Esophagus muscularis mucosa (tissue), 4 donors: ENCODE measurements around the gene NBPF4. TPM values are rescaled to one million over a fixed set of nuclear protein-coding genes. Genes with fewer than 3 reads are reported as not detected.

Experiments used
- DNase-seq: peaks from one replicate; pipeline ENCODE4 v3.0.0-alpha.2; 2017; ENCODE audit errors: extremely low spot score
- H3K27ac ChIP-seq, 4 donors: fragments of 200-600 bp; sonication (generic); replicated peaks in 1 of 4; 1 replicate in 3 of 4; 2 replicates in 1 of 4; pipeline ENCODE4 v1.5.1; 2016 to 2019; ENCODE audit warnings: mild to moderate bottlenecking in 1 of 4
- H3K27me3 ChIP-seq, 4 donors: fragments of 200-600 bp; sonication (generic); one replicate each; pipeline versions ENCODE4 v1.5.1 to v1.6.0; 2016 to 2019
- H3K36me3 ChIP-seq, 4 donors: fragments of 200-600 bp; sonication (generic); one replicate each; pipeline ENCODE4 v1.5.1; 2016 to 2019
- H3K4me1 ChIP-seq, 4 donors: fragments of 200-600 bp; sonication (generic); one replicate each; pipeline ENCODE4 v1.5.1; 2016 to 2019
- H3K4me3 ChIP-seq, 4 donors: fragments of 200-600 bp; sonication (generic); 1 replicate in 2 of 4; 2 replicates in 2 of 4; pipeline ENCODE4 v1.5.1; 2016 to 2019; ENCODE audit warnings: mild to moderate bottlenecking in 4 of 4, moderate library complexity in 1 of 4
- H3K9me3 ChIP-seq, 4 donors: fragments of 200-600 bp; sonication (generic); 1 replicate in 3 of 4; 2 replicates in 1 of 4; pipeline ENCODE4 v1.5.1; 2016 to 2019
- CTCF ChIP-seq, 3 experiments: fragments of 200-600 bp in 2 of 3; fragments of 450-650 bp in 1 of 3; sonication (generic) in 2 of 3; IDR thresholded peaks; one replicate each; pipeline ENCODE4 v1.5.1; 2017 to 2019; ENCODE audit warnings: antibody characterized with exemption in 3 of 3, mild to moderate bottlenecking in 2 of 3, moderate library complexity in 1 of 3
- EP300 ChIP-seq: sonication (generic); formaldehyde crosslinking; IDR thresholded peaks from one replicate; pipeline ENCODE4 v1.6.1; 2017; ENCODE audit warnings: antibody characterized with exemption
- POLR2A ChIP-seq: fragments of 450-650 bp; IDR thresholded peaks from one replicate; pipeline ENCODE4 v1.6.1; 2017; ENCODE audit warnings: antibody characterized with exemption, moderate library complexity, mild to moderate bottlenecking, low read depth
- POLR2AphosphoS5 ChIP-seq, 2 donors: sonication (generic); formaldehyde crosslinking; IDR thresholded peaks; one replicate each; pipeline ENCODE4 v1.6.1; 2017; ENCODE audit warnings: antibody characterized with exemption in 2 of 2
- WGBS: methylation state at CpG from one replicate; pipeline ENCODE4 v1.1.5; 2018; 5-methylcytosine and 5-hydroxymethylcytosine counted together
- intact Hi-C: fragments of 100-400 bp; cut with DNase I; formaldehyde crosslinking; loops from one replicate; pipeline ENCODE4 v1.15.1; 2023
- total RNA-seq, 4 donors: library from RNA; depleted of rRNA; stranded (reverse); fragments of >200 nt; gene quantifications; one replicate each; pipeline versions ENCODE4 v1.1.0 to v1.2.1, GENCODE V29; 2016

The NBPF4 gene
- total RNA-seq, 4 donors from 2014 or later, result not detected

- WGBS, result 2% methylated on average over 10 of the region's 10 CpGs
- Histone ChIP-seq H3K9me3 (no peaks in the 10 kb centered on the region), H3K4me3 (peak overlapping the region; percentile 70 to 95 (median 91)), H3K27me3 (no peaks in the 10 kb centered on the region), H3K36me3 (peaks cover 0 to 5% (median 2%) of the 10 kb centered on the region in 4 donors), H3K27ac (peak overlapping the region; percentile 86 to 91 (median 90)), H3K4me1 (peaks cover 18 to 36% (median 25%) of the 10 kb centered on the region in 4 donors)
- intact Hi-C loops, result no loop called here
- DNase-seq, result no peak
- TF ChIP-seq EP300 (no peak), CTCF (IDR thresholded peaks at IDR 0.05) (peak in 2 of 3 experiments; percentile 20 to 24)
These were observed 43.2 kb downstream of the NBPF4 start for GRCh38 chr1:108200687-108201051.

GRCh38 chr1:108199781-108200686, 43.8 kb downstream of the NBPF4 start, which contains the start of gene SLC25A24:
SLC25A24 (minus strand) TSS chr1:108200343; CDS start chr1:108200138, 205 bp downstream.
- H3K9me3 ChIP-seq, result no peaks in the 10 kb centered on the region
- intact Hi-C loops, result no loop called here
- 1% methylated on average over 16 of the region's 97 CpGs for WGBS
- TF ChIP-seq POLR2A, result no peak
- peak in 1 of 2 donors; percentile 52 for TF ChIP-seq POLR2AphosphoS5 (IDR thresholded peaks at IDR 0.05)
- peaks cover 18 to 36% (median 25%) of the 10 kb centered on the region in 4 donors for H3K4me1 ChIP-seq
- no peak for DNase-seq
- H3K27me3 ChIP-seq, result no peaks in the 10 kb centered on the region
- H3K36me3 ChIP-seq, result peaks cover 0 to 11% (median 4%) of the 10 kb centered on the region in 4 donors
- peak within 1 kb of the TSS; percentile 70 to 95 (median 91) for H3K4me3 ChIP-seq
- peak within 1 kb of the TSS; percentile 86 to 91 (median 90) for H3K27ac ChIP-seq

GRCh38 chr1:108199201-108199691, 44.6 kb downstream of the NBPF4 start:
- DNase-seq, result no peak
- H3K27ac ChIP-seq, result peak overlapping the region; percentile 86 to 91 (median 90)
- H3K4me3 ChIP-seq, result peak overlapping the region; percentile 70 to 95 (median 91)
- 10% methylated on average over 9 of the region's 9 CpGs for WGBS
- TF ChIP-seq CTCF (IDR thresholded peaks at IDR 0.05) (no peak), POLR2A (no peak), POLR2AphosphoS5 (IDR thresholded peaks at IDR 0.05) (no peak), EP300 (no peak)
- H3K27me3 ChIP-seq, result no peaks in the 10 kb centered on the region
- H3K4me1 ChIP-seq, result peaks cover 19 to 36% (median 25%) of the 10 kb centered on the region in 4 donors
- H3K9me3 ChIP-seq, result no peaks in the 10 kb centered on the region
- peaks cover 0 to 16% (median 10%) of the 10 kb centered on the region in 4 donors for H3K36me3 ChIP-seq
- intact Hi-C loops, result no loop called here

- intact Hi-C loops, result no loop called here
- WGBS, result 100% methylated on average over 1 of the region's 1 CpG
- TF ChIP-seq EP300 (no peak), CTCF (IDR thresholded peaks at IDR 0.05) (no peak), POLR2A (no peak), POLR2AphosphoS5 (IDR thresholded peaks at IDR 0.05) (no peak)
- Histone ChIP-seq H3K27me3 (no peaks in the 10 kb centered on the region), H3K27ac (no peak overlapping the region), H3K36me3 (peaks cover 5 to 28% (median 16%) of the 10 kb centered on the region in 4 donors), H3K4me1 (peaks cover 15 to 28% (median 19%) of the 10 kb centered on the region in 4 donors), H3K9me3 (no peaks in the 10 kb centered on the region), H3K4me3 (no peak overlapping the region)
- DNase-seq, result no peak
These were observed 49.8 kb downstream of the NBPF4 start for GRCh38 chr1:108194051-108194450.

GRCh38 chr1:108193333-108193732, 50.5 kb downstream of the NBPF4 start:
- Histone ChIP-seq H3K36me3 (peaks cover 5 to 28% (median 16%) of the 10 kb centered on the region in 4 donors), H3K9me3 (no peaks in the 10 kb centered on the region)
- 89% methylated on average over 1 of the region's 1 CpG for WGBS

More at GRCh38 chr1:108193333-108193732, 50.5 kb downstream of the NBPF4 start:
- TF ChIP-seq POLR2A (no peak), POLR2AphosphoS5 (IDR thresholded peaks at IDR 0.05) (no peak), EP300 (no peak), CTCF (IDR thresholded peaks at IDR 0.05) (no peak)
- Histone ChIP-seq H3K27me3 (no peaks in the 10 kb centered on the region), H3K4me3 (no peak overlapping the region), H3K27ac (no peak overlapping the region), H3K4me1 (peaks cover 11 to 21% (median 13%) of the 10 kb centered on the region in 4 donors)
- intact Hi-C loops, result no loop called here
- DNase-seq, result no peak
